Liver (tissue), 2 donors: Measurements from ENCODE around the gene KSR1.

Source experiments
- TF ChIP-seq, protein P1 (sequence below): IDR thresholded peaks from 2 replicates; pipeline ENCODE4 v1.6.1; 2016; ENCODE audit warnings: antibody characterized with exemption, mild to moderate bottlenecking
- TF ChIP-seq, protein P2 (sequence below): fragments of 150-350 bp; IDR thresholded peaks from 2 replicates; pipeline ENCODE4 v1.5.1; 2017; ENCODE audit warnings: improper control_type of control experiment, low read depth, low read length; ENCODE audit not compliant: missing input control
- donor health status: healthy.

GRCh38 chr17:27449541-27449940, 6.7 kb upstream of the KSR1 start:
- TF ChIP-seq, protein P1, sequence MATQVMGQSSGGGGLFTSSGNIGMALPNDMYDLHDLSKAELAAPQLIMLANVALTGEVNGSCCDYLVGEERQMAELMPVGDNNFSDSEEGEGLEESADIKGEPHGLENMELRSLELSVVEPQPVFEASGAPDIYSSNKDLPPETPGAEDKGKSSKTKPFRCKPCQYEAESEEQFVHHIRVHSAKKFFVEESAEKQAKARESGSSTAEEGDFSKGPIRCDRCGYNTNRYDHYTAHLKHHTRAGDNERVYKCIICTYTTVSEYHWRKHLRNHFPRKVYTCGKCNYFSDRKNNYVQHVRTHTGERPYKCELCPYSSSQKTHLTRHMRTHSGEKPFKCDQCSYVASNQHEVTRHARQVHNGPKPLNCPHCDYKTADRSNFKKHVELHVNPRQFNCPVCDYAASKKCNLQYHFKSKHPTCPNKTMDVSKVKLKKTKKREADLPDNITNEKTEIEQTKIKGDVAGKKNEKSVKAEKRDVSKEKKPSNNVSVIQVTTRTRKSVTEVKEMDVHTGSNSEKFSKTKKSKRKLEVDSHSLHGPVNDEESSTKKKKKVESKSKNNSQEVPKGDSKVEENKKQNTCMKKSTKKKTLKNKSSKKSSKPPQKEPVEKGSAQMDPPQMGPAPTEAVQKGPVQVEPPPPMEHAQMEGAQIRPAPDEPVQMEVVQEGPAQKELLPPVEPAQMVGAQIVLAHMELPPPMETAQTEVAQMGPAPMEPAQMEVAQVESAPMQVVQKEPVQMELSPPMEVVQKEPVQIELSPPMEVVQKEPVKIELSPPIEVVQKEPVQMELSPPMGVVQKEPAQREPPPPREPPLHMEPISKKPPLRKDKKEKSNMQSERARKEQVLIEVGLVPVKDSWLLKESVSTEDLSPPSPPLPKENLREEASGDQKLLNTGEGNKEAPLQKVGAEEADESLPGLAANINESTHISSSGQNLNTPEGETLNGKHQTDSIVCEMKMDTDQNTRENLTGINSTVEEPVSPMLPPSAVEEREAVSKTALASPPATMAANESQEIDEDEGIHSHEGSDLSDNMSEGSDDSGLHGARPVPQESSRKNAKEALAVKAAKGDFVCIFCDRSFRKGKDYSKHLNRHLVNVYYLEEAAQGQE = no peak
- TF ChIP-seq, protein P2, sequence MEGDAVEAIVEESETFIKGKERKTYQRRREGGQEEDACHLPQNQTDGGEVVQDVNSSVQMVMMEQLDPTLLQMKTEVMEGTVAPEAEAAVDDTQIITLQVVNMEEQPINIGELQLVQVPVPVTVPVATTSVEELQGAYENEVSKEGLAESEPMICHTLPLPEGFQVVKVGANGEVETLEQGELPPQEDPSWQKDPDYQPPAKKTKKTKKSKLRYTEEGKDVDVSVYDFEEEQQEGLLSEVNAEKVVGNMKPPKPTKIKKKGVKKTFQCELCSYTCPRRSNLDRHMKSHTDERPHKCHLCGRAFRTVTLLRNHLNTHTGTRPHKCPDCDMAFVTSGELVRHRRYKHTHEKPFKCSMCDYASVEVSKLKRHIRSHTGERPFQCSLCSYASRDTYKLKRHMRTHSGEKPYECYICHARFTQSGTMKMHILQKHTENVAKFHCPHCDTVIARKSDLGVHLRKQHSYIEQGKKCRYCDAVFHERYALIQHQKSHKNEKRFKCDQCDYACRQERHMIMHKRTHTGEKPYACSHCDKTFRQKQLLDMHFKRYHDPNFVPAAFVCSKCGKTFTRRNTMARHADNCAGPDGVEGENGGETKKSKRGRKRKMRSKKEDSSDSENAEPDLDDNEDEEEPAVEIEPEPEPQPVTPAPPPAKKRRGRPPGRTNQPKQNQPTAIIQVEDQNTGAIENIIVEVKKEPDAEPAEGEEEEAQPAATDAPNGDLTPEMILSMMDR = no peak
